ENCODE results near the gene CTR9. TPM values are rescaled to one million over a fixed set of nuclear protein-coding genes. Genes with fewer than 3 reads are reported as not detected.

The CTR9 gene
- total and polyA plus RNA-seq, 2 of the 13 experiments (the other 11 are each of a cell fraction or from before 2014, with no cell fraction given) = 6.6 to 22.1 TPM

DNA sequence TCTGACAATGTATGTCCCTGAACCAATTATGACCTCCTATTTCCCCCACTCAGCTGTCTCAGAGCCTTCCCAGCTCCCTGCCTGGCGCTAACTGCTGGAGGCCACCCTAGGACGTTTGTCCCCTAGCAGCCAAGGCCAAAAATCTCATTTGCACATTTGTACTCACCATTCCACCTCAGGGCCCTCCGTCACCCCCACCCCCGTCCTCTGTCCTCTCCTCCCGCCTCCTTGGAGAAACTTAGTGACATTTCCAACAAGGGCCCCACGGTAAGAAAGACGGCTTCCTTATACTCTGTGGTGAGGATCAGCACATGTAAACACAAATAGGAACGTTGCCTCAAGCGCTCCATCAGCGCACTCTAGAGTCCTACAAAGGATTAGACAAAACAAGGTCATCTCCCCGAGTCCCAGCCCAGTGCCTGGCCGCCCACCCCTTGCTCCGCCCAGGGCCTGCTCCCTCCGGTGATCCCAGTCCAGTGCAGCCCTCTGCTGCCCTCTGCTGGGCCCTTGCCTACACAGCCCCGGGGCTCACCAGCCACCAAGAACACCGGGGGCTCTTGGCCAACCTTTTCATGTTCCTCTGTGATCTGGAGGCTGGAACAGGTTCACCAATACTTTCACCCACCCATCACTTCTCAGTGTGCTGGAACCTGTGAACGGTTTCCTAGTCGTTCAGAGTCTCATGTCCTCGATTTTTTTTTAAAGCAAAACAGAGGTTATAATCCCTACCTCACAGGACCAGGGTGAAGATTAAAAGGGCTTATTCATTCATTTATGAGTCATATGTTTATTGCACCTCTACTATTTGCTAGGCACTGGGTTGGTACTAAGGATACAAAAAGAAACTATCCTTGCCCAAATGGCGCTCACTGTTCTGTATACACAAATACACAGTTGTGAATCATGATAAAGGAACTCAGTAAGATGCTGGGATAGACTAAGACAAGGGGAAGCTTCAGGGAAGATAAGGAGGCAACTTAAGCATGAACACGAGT, 15.3 kb upstream of the CTR9 start (continued):
- TF ChIP-seq, protein P1, sequence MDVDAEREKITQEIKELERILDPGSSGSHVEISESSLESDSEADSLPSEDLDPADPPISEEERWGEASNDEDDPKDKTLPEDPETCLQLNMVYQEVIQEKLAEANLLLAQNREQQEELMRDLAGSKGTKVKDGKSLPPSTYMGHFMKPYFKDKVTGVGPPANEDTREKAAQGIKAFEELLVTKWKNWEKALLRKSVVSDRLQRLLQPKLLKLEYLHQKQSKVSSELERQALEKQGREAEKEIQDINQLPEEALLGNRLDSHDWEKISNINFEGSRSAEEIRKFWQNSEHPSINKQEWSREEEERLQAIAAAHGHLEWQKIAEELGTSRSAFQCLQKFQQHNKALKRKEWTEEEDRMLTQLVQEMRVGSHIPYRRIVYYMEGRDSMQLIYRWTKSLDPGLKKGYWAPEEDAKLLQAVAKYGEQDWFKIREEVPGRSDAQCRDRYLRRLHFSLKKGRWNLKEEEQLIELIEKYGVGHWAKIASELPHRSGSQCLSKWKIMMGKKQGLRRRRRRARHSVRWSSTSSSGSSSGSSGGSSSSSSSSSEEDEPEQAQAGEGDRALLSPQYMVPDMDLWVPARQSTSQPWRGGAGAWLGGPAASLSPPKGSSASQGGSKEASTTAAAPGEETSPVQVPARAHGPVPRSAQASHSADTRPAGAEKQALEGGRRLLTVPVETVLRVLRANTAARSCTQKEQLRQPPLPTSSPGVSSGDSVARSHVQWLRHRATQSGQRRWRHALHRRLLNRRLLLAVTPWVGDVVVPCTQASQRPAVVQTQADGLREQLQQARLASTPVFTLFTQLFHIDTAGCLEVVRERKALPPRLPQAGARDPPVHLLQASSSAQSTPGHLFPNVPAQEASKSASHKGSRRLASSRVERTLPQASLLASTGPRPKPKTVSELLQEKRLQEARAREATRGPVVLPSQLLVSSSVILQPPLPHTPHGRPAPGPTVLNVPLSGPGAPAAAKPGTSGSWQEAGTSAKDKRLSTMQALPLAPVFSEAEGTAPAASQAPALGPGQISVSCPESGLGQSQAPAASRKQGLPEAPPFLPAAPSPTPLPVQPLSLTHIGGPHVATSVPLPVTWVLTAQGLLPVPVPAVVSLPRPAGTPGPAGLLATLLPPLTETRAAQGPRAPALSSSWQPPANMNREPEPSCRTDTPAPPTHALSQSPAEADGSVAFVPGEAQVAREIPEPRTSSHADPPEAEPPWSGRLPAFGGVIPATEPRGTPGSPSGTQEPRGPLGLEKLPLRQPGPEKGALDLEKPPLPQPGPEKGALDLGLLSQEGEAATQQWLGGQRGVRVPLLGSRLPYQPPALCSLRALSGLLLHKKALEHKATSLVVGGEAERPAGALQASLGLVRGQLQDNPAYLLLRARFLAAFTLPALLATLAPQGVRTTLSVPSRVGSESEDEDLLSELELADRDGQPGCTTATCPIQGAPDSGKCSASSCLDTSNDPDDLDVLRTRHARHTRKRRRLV (CRISPR knock-in tag; IDR thresholded peaks at IDR 0.05) = no peak
- TF ChIP-seq, protein P2, sequence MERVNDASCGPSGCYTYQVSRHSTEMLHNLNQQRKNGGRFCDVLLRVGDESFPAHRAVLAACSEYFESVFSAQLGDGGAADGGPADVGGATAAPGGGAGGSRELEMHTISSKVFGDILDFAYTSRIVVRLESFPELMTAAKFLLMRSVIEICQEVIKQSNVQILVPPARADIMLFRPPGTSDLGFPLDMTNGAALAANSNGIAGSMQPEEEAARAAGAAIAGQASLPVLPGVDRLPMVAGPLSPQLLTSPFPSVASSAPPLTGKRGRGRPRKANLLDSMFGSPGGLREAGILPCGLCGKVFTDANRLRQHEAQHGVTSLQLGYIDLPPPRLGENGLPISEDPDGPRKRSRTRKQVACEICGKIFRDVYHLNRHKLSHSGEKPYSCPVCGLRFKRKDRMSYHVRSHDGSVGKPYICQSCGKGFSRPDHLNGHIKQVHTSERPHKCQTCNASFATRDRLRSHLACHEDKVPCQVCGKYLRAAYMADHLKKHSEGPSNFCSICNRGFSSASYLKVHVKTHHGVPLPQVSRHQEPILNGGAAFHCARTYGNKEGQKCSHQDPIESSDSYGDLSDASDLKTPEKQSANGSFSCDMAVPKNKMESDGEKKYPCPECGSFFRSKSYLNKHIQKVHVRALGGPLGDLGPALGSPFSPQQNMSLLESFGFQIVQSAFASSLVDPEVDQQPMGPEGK (CRISPR knock-in tag; IDR thresholded peaks at IDR 0.05) = peak; percentile 65
- TF ChIP-seq IRF9 (CRISPR knock-in tag; IDR thresholded peaks at IDR 0.05; ENCODE audit: borderline replicate concordance) (peak; percentile 76; the same call in 1 of the 2 replicates), ZNF547 (CRISPR knock-in tag; IDR thresholded peaks at IDR 0.05) (peak; percentile 56; the same call in 1 of the 2 replicates), STAG1 (CRISPR knock-in tag; IDR thresholded peaks at IDR 0.05) (peak; percentile 99), ZFYVE20 (CRISPR knock-in tag; IDR thresholded peaks at IDR 0.05; ENCODE audit: borderline replicate concordance, low read depth) (no peak), ZNF605 (CRISPR knock-in tag; IDR thresholded peaks at IDR 0.05) (peak; percentile 49; the same call in 1 of the 2 replicates), NFYB (CRISPR knock-in tag; IDR thresholded peaks at IDR 0.05) (no peak), GABPB1 (CRISPR knock-in tag; IDR thresholded peaks at IDR 0.05) (peak; percentile 60)
- TF ChIP-seq, protein P3, sequence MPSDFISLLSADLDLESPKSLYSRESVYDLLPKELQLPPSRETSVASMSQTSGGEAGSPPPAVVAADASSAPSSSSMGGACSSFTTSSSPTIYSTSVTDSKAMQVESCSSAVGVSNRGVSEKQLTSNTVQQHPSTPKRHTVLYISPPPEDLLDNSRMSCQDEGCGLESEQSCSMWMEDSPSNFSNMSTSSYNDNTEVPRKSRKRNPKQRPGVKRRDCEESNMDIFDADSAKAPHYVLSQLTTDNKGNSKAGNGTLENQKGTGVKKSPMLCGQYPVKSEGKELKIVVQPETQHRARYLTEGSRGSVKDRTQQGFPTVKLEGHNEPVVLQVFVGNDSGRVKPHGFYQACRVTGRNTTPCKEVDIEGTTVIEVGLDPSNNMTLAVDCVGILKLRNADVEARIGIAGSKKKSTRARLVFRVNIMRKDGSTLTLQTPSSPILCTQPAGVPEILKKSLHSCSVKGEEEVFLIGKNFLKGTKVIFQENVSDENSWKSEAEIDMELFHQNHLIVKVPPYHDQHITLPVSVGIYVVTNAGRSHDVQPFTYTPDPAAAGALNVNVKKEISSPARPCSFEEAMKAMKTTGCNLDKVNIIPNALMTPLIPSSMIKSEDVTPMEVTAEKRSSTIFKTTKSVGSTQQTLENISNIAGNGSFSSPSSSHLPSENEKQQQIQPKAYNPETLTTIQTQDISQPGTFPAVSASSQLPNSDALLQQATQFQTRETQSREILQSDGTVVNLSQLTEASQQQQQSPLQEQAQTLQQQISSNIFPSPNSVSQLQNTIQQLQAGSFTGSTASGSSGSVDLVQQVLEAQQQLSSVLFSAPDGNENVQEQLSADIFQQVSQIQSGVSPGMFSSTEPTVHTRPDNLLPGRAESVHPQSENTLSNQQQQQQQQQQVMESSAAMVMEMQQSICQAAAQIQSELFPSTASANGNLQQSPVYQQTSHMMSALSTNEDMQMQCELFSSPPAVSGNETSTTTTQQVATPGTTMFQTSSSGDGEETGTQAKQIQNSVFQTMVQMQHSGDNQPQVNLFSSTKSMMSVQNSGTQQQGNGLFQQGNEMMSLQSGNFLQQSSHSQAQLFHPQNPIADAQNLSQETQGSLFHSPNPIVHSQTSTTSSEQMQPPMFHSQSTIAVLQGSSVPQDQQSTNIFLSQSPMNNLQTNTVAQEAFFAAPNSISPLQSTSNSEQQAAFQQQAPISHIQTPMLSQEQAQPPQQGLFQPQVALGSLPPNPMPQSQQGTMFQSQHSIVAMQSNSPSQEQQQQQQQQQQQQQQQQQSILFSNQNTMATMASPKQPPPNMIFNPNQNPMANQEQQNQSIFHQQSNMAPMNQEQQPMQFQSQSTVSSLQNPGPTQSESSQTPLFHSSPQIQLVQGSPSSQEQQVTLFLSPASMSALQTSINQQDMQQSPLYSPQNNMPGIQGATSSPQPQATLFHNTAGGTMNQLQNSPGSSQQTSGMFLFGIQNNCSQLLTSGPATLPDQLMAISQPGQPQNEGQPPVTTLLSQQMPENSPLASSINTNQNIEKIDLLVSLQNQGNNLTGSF (CRISPR knock-in tag; IDR thresholded peaks at IDR 0.05) = no peak
- TF ChIP-seq, protein P4, sequence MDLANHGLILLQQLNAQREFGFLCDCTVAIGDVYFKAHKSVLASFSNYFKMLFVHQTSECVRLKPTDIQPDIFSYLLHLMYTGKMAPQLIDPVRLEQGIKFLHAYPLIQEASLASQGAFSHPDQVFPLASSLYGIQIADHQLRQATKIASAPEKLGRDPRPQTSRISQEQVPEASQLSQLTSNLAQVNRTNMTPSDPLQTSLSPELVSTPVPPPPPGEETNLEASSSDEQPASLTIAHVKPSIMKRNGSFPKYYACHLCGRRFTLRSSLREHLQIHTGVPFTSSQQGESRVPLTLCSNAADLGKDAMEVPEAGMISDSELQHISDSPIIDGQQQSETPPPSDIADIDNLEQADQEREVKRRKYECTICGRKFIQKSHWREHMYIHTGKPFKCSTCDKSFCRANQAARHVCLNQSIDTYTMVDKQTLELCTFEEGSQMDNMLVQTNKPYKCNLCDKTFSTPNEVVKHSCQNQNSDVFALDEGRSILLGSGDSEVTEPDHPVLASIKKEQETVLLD (CRISPR knock-in tag; IDR thresholded peaks at IDR 0.05; ENCODE audit: low read depth) = no peak

Measured in HepG2 (cell line).